NAMALWA (cell line): ENCODE data around the gene KLHL29.

Experiments used
- DNase-seq: peaks from one replicate; pipeline ENCODE4 v3.0.0-alpha.2; 2015; ENCODE audit warnings: low spot score

KLHL29 gene

DNA sequence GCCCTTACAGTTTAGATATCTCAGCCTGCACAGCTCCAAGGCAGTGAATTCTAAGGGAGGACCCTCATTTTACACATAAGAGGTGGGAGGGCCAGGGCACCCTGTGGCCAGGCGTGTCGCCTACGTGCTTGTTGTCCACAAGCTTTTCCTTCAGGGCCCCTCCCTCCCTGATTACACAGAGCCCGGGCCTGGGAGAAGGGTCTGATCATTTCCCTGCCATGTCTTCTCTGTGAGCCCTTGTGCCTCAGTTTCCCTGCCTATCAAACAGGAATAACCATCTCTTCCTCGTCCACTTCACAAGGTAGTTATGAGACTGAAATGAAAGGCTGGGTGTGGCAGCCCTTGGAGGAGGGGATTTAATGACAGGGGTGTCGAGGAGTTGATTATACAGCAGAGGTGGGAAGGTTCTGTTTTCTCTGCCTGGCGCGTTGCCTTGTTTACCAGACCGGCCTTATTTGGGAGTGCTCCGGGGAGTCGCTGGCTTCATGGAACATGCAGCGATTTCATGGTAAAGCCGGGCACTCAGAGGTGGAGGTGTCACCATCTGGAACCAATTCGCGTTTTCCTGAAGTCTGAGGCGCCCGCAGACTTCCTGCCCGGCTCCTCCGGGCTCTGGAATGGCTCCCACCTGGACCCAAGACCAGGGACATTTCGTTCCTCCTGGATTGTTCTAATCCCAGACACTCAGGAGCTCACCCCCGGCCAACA, 208.9 kb downstream of the KLHL29 start:
- DNase-seq: no peak

DNA sequence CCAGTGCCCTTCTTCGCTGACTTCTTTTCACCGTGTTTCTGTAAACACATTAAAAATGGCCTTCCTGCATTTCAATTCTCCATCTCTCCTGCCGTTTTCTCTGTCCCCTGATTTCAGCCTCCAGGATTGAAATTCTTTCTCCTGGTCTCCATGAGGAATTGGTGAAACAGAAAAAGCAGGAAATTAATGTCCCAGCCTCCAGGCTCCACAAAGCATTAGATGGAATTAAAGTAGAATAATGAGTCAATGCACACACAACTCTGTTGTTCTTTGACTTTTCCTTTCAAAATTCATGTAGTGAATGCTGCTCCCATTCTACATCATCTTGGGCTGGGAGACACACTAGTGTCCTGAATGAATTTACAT, 209.5 kb downstream of the KLHL29 start:
- DNase-seq: no peak

GRCh38 chr2:23595021-23595420, 210.0 kb downstream of the KLHL29 start:
- no peak for DNase-seq

DNA sequence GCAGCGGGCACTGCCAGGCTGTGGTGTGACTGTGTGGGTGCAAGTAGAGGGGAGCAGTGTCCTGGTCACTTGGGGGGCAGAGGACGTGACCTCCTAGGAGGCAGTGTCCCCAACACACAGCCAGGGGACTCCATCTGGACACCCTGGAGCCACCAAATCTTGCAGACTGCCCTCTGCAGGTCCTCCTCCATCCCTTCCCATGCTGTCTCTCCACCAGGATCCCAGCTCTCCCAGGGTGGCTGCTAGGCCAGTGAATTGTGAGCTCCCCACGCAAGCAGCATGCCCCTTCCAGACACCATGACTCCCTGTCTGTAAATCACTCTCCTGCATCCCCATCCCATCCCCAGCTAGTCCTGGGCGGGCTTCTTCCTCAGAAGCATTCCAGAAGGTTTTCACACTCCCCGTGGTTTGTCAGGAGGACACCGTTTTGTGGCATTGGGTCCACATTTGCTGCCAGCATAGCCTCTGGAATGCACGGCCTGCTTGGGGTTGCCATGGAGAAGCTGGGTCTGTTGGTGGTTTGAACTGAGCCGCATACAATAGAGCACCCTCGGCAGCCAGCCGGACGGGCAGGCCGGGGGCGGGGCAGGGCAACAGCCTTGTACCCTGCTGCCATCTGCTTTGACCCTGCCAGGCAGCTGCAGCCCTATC, 210.7 kb downstream of the KLHL29 start:
- DNase-seq: no peak

- DNase-seq: no peak
Observed at GRCh38 chr2:23596316-23596885, 211.4 kb downstream of the KLHL29 start.

GRCh38 chr2:23597687-23598086, 212.7 kb downstream of the KLHL29 start:
- DNase-seq: no peak

- no peak for DNase-seq
Observed at GRCh38 chr2:23599006-23599405, 214.0 kb downstream of the KLHL29 start.

GRCh38 chr2:23599667-23600066, 214.7 kb downstream of the KLHL29 start:
- DNase-seq: no peak

DNA sequence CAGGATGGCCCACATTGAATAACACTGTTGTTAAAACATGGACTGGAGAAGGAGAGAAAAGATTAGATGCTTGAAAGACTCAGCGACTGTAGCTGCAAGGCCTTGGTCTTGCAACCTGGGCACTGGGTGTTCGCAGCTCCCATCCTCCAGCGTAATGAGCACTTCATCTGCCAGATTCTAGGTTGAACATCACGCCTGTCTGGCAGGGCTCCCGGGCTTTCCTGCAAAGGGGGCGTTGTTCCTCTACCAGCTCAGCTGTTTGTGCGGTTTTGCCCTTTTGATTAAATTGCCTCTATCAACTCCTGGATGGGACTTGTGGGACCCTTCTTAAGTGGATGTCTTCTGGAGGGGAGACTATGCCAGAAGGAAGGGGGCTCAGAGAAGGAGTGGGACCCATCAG, 215.4 kb downstream of the KLHL29 start:
- no peak for DNase-seq

- DNase-seq: no peak
Observed at GRCh38 chr2:23601301-23601965, 216.5 kb downstream of the KLHL29 start.

- no peak for DNase-seq
Observed at GRCh38 chr2:23602116-23602515, 217.1 kb downstream of the KLHL29 start.

GRCh38 chr2:23603156-23603555, 218.2 kb downstream of the KLHL29 start:
- no peak for DNase-seq

- no peak for DNase-seq
Observed at GRCh38 chr2:23603581-23603980, 218.6 kb downstream of the KLHL29 start.

DNA sequence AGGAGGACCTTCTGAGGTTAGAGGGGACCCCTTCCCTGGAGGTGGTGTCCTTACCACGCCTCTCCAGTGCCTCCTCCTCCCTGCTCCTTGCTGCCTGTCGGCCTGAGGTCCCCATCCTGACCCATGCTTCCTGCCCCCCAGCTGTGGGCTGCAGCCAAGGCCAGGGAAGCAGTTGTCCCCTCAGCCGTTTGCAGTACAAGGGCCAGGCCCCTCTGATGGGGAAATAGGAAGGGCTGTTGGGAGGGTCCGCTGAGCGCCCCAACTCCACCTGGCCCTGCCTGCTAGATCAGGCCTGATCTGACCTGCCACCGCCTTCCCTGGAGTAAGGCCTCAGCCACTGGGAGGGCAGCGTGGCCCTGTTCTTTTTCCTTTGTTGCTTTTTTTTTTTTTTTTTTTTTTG, 219.8 kb downstream of the KLHL29 start:
- no peak for DNase-seq

DNA sequence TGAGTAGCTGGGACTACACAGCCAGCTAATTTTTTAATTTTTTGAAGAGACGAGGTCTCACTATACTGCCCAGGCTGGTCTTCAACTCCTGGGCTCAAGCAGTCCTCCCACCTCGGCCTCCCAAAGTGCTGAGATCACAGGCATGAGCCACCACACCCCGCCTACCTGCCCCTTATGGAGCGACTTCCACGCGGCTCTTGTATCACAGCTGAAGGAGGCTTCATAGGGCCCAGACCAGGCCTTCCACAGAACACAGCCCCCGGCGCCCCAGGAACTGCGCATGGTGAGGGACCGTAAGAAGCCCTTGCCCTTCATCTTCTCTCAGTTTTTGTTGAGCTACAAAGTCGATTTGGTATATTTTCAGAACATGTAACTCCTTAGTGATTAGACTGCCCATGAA, 220.3 kb downstream of the KLHL29 start:
- no peak for DNase-seq

DNA sequence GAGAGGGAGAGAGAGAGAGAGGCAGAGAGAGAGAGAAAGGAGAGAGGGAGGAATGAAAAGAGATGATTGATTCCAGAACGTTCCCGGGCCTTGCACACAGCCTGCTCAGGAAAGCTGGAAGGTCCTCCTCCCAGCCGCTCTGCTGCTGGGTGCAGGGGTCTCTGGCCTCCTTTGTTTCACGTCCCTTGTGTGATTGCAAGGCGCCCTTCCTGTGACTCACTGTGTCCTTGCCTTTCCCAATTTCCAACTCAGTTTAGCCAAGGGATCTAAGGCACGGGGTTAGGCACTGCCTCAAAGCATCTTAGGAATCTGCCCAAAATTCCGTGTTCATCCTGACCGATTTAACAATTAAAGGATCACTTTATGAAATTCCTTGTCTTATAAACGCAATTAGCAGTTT, 221.2 kb downstream of the KLHL29 start:
- DNase-seq: no peak

DNA sequence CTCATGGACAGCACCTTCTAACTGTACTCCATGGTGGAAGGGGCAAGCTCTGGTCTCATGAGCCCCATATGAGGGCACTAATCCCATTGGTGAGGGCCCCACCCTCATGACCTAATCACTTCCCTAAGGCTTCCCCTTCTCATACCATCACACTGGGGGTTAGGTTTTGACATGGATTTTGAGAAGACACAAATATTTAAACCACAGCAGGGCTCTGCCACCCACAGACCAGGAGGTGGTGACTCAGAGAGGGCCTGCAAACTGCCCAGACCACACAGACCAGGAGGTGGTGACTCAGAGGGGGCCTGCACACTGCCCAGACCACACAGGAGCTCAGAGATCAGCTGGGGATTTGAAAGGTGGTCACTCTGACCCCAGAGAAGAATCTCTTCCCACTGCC, 222.0 kb downstream of the KLHL29 start:
- DNase-seq: no peak

DNA sequence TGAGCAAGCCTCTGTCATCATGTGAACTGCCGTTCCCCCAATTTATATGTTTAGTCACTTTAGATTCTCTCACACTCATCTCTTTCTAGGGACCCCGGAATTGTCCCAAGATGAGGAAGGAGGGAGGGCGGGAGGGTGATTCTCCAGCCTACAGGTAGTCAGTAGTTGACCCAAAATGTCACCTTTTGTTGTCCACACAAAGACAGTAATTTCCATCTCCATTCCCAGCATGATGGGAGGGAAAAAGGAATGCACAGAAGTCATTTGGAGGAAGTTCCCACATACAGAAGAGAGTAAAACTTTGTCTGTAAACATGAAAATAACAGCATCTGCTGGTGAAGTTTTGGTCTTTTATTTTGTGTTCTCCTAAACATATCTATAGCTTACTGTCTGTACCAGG, 222.9 kb downstream of the KLHL29 start:
- DNase-seq: no peak

DNA sequence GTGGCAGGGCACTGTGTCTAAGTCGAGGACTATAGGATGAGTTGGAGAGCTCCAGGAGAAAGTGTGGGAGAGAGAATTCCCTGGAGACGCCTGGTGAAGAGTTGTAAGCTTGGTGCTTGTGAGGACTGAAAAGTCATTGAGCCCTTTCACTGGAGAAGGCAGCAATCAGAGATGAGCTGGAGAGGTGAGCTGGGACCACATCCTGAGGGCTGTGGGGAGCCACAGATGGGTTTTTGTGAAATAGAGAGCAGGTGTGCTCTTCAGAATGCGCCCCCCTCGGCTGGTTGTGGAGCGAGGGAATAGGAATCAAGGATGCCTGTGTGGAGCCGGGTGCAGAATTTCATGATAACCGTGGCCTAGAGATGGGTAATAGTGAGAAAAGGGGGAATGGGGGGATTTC, 224.3 kb downstream of the KLHL29 start:
- DNase-seq: no peak

DNA sequence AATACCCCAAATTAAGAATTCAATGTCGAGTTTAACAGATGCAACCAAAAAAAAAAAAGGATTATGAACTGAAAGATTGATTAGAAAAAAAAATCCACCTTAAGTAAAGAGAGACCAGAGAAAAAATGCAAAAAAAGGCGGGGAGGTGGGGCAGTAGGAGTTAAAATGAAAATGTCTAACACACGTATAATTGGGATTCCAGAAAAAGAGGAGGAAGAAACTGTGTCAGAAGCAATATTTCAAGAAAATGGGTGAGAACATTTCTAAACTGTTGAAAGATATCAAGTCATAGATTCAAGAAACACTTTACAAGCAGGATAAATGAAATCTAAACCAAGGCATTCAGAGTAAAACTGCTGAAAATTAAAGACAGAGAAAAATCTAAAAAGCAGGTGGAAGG, 226.9 kb downstream of the KLHL29 start:
- DNase-seq: no peak

- DNase-seq: no peak
Observed at GRCh38 chr2:23614701-23615100, 229.7 kb downstream of the KLHL29 start.

DNA sequence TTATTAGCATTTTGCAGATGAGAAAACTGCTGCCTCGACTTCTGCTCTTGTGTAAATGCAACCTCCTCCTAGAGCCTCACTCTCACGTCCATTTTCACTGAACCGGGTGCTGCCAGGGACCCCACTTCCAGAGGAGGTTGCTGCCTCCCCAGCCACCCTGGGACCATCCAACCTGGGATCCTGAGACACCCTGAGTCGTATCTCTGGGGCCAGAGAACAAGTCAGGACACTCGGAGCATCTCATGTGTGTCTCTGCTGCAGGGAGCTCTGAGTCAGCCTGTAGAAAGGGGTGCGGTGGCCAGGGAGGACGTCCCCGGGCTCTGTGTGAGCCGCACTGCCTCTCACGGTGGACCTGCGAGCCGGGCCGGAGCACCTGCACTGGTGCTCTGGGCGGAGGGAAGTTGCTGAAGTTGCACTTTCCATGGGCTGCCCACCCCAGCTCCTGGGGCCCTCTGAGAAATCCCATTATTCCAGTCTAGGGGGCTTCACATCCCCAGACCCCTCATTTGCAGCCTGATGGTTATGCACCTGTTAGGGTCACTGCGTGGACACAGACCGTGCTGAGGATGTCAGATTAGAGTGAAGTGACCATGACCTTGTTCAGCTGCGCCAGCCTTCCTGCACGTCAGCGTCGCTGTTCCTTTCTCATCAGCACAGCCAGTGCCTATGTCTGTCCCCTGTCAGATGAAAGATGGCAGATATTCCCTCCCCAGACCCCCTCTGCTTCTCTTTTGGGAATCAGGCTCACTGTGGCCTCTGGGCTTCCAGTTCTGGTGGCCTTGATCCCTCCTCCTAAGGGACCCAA, 230.4 kb downstream of the KLHL29 start:
- DNase-seq: no peak
